ENCODE results near the gene FMNL2.
A peak's percentile ranks its signal among the peaks of the same experiment; 100 is the strongest.

The FMNL2 gene

DNA sequence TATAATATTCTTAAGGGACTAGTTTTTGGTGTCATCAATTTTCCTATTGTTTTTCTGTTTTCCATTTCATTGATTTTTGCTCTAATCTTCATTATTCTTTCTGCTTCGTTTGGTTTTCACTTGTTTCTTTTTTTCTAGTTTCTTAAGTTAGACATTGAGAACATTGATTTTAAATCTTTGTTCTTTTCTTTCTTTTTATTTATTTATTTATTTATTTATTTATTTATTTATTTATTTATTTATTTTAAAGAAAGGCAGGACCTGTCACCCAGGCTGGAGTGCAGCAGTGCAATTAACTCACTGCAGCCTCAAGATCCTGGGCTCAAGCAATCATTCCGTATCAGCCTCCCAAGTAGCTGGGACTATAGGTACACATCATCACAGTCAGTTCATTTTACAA lies 7.0 kb upstream of the FMNL2 start:
- Histone ChIP-seq H3K4me3 (no peak overlapping the region), H3K27ac (no peak overlapping the region)
- TF ChIP-seq CTCF (IDR thresholded peaks at IDR 0.05), result no peak
- no peak for DNase-seq (ENCODE audit: low spot score)

GRCh38 chr2:152330235-152330866 lies 4.6 kb upstream of the FMNL2 start:
- no peak for TF ChIP-seq CTCF (IDR thresholded peaks at IDR 0.05)
- no peak overlapping the region for H3K27ac ChIP-seq
- no peak overlapping the region for H3K4me3 ChIP-seq
- no peak for DNase-seq (ENCODE audit: low spot score)

- DNase-seq (ENCODE audit: low spot score), result no peak
- Histone ChIP-seq H3K4me3 (peak overlapping the region; percentile 98), H3K27ac (peak overlapping the region; percentile 86 to 91)
- no peak for TF ChIP-seq CTCF (IDR thresholded peaks at IDR 0.05)
Observed at GRCh38 chr2:152334701-152335015, 316 bp upstream of the FMNL2 start.

GRCh38 chr2:152335726-152336118 lies 748 bp downstream of the FMNL2 start:
- TF ChIP-seq CTCF (IDR thresholded peaks at IDR 0.05), result no peak
- Histone ChIP-seq H3K27ac (peak overlapping the region; percentile 86 to 91), H3K4me3 (peak overlapping the region; percentile 98)
- no peak for DNase-seq (ENCODE audit: low spot score)

GRCh38 chr2:152336119-152336853 lies 1.3 kb downstream of the FMNL2 start:
- no peak for TF ChIP-seq CTCF (IDR thresholded peaks at IDR 0.05)
- Histone ChIP-seq H3K27ac (peak overlapping the region; percentile 86 to 91), H3K4me3 (peak overlapping the region; percentile 98)
- DNase-seq (ENCODE audit: low spot score), result peak; percentile 79

- TF ChIP-seq CTCF (IDR thresholded peaks at IDR 0.05), result no peak
- no peak for DNase-seq (ENCODE audit: low spot score)
- Histone ChIP-seq H3K4me3 (peak overlapping the region; percentile 98), H3K27ac (peak overlapping the region; percentile 86 to 91)
Observed at GRCh38 chr2:152336854-152337510, 2.0 kb downstream of the FMNL2 start.
